H9 (cell line): ENCODE data around the gene MTHFD1L. TPM values are rescaled to one million over a fixed set of nuclear protein-coding genes. Genes with fewer than 3 reads are reported as not detected.

Experiments
- DNase-seq: peaks from one replicate; pipeline ENCODE4 v3.0.0-alpha.2; 2017
- H2AFZ ChIP-seq: one replicate; pipeline ENCODE4 v1.6.1; 2013; ENCODE audit warnings: mild to moderate bottlenecking, low read length, control low read depth, moderate library complexity
- H2AK5ac ChIP-seq: 2 replicates; pipeline ENCODE4 v1.6.1; 2013; ENCODE audit warnings: low read length, control low read depth, mixed read lengths; ENCODE audit not compliant: insufficient read length
- H2BK120ac ChIP-seq: one replicate; pipeline ENCODE4 v1.6.1; 2013; ENCODE audit warnings: low read depth, mild to moderate bottlenecking, low read length, control low read depth, inconsistent platforms; ENCODE audit not compliant: poor library complexity, severe bottlenecking
- H2BK12ac ChIP-seq: 2 replicates; pipeline ENCODE4 v1.6.1; 2013; ENCODE audit warnings: low read length, control low read depth, mixed read lengths, low read depth; ENCODE audit not compliant: insufficient read length
- H2BK15ac ChIP-seq: 2 replicates; pipeline ENCODE4 v1.6.1; 2013; ENCODE audit warnings: low read depth, low read length, control low read depth
- H2BK20ac ChIP-seq: one replicate; pipeline ENCODE4 v1.6.1; 2013; ENCODE audit warnings: low read depth, mild to moderate bottlenecking, low read length, control low read depth, inconsistent platforms; ENCODE audit not compliant: poor library complexity, severe bottlenecking
- H2BK5ac ChIP-seq: 2 replicates; pipeline ENCODE4 v1.6.1; 2013; ENCODE audit warnings: low read length, control low read depth, mixed read lengths; ENCODE audit not compliant: insufficient read length
- H3K14ac ChIP-seq: 2 replicates; pipeline ENCODE4 v1.6.1; 2013; ENCODE audit warnings: low read length, control low read depth; ENCODE audit not compliant: insufficient read depth
- H3K18ac ChIP-seq: 2 replicates; pipeline ENCODE4 v1.6.1; 2013; ENCODE audit warnings: low read depth, mild to moderate bottlenecking, mixed read lengths, low read length, control low read depth; ENCODE audit not compliant: insufficient read length
- H3K23ac ChIP-seq: 2 replicates; pipeline ENCODE4 v1.6.1; 2013; ENCODE audit warnings: low read length, control low read depth, mixed read lengths, low read depth; ENCODE audit not compliant: insufficient read length
- H3K23me2 ChIP-seq: 2 replicates; pipeline ENCODE4 v1.6.1; 2013; ENCODE audit warnings: low read depth, mild to moderate bottlenecking, mixed read lengths, low read length, control low read depth; ENCODE audit not compliant: insufficient read length, poor library complexity, severe bottlenecking
- H3K27ac ChIP-seq: 2 replicates; pipeline ENCODE4 v1.5.1; 2013; ENCODE audit warnings: low read length, control low read depth, mixed read lengths, low read depth; ENCODE audit not compliant: insufficient read length
- H3K27me3 ChIP-seq: 2 replicates; pipeline ENCODE4 v1.6.1; 2013; ENCODE audit warnings: low read length, control low read depth, inconsistent platforms; ENCODE audit not compliant: insufficient read depth
- H3K4ac ChIP-seq: 2 replicates; pipeline ENCODE4 v1.6.1; 2013; ENCODE audit warnings: low read depth, mild to moderate bottlenecking, control low read depth, inconsistent platforms, low read length, moderate library complexity
- H3K4me1 ChIP-seq: 2 replicates; pipeline ENCODE4 v1.6.1; 2013; ENCODE audit warnings: low read length, control low read depth, inconsistent platforms; ENCODE audit not compliant: insufficient read depth
- H3K4me2 ChIP-seq: 2 replicates; pipeline ENCODE4 v1.6.1; 2013; ENCODE audit warnings: low read length, control low read depth, mixed read lengths; ENCODE audit not compliant: insufficient read length, insufficient read depth
- H3K56ac ChIP-seq: 2 replicates; pipeline ENCODE4 v1.6.1; 2013; ENCODE audit warnings: low read depth, mild to moderate bottlenecking, mixed read lengths, low read length, control low read depth; ENCODE audit not compliant: insufficient read length
- H3K79me1 ChIP-seq: 2 replicates; pipeline ENCODE4 v1.6.1; 2013; ENCODE audit warnings: low read depth, mild to moderate bottlenecking, moderate library complexity, low read length, control low read depth, inconsistent platforms; ENCODE audit not compliant: insufficient read depth, poor library complexity, severe bottlenecking
- H3K79me2 ChIP-seq: 2 replicates; pipeline ENCODE4 v1.6.1; 2013; ENCODE audit warnings: low read length, control low read depth, inconsistent platforms; ENCODE audit not compliant: insufficient read depth
- H3K9ac ChIP-seq: 2 replicates; pipeline ENCODE4 v1.6.1; 2013; ENCODE audit warnings: low read length, control low read depth, mixed read lengths; ENCODE audit not compliant: insufficient read length; ENCODE audit errors: extremely low read depth
- H3K9me3 ChIP-seq: one replicate; pipeline ENCODE4 v1.6.1; 2013; ENCODE audit warnings: low read depth, low read length, inconsistent platforms; ENCODE audit not compliant: control insufficient read depth
- H3T11ph ChIP-seq: one replicate; pipeline ENCODE4 v1.6.1; 2013; ENCODE audit warnings: mild to moderate bottlenecking, low read length, control low read depth, inconsistent platforms
- H4K20me1 ChIP-seq: one replicate; pipeline ENCODE4 v1.6.1; 2013; ENCODE audit not compliant: control insufficient read depth, insufficient read length, insufficient read depth
- H4K5ac ChIP-seq: 2 replicates; pipeline ENCODE4 v1.6.1; 2013; ENCODE audit warnings: low read depth, mild to moderate bottlenecking, mixed read lengths, low read length, control low read depth; ENCODE audit not compliant: insufficient read length
- H4K8ac ChIP-seq: replicated peaks from 2 replicates; pipeline ENCODE4 v1.6.1; 2013; ENCODE audit warnings: low read length, control low read depth, mixed read lengths, low read depth; ENCODE audit not compliant: insufficient read length
- H4K91ac ChIP-seq: 2 replicates; pipeline ENCODE4 v1.6.1; 2013; ENCODE audit warnings: low read depth, mild to moderate bottlenecking, moderate library complexity, mixed read lengths, low read length, control low read depth; ENCODE audit not compliant: insufficient read length
- H3K27ac Mint-ChIP-seq, 3 experiments: 2 replicates in 2 of 3; 3 replicates in 1 of 3; pipeline ENCODE4 v1.8.0; 2020 to 2021; ENCODE audit warnings: mixed read lengths in 3 of 3, mild to moderate bottlenecking in 1 of 3, moderate library complexity in 1 of 3
- H3K27me3 Mint-ChIP-seq: 2 replicates; pipeline ENCODE4 v1.8.0; 2021; ENCODE audit warnings: low read depth, mild to moderate bottlenecking, moderate library complexity, mixed read lengths
- H3K36me3 Mint-ChIP-seq, 3 experiments: 2 replicates in 2 of 3; 3 replicates in 1 of 3; pipeline ENCODE4 v1.8.0; 2020 to 2021; ENCODE audit warnings: low read depth in 3 of 3, mixed read lengths in 3 of 3; ENCODE audit not compliant: insufficient read depth in 1 of 3
- H3K4me1 Mint-ChIP-seq, 2 experiments: 2 replicates each; pipeline ENCODE4 v1.8.0; 2020; ENCODE audit warnings: mixed read lengths in 2 of 2
- H3K4me3 Mint-ChIP-seq, 2 experiments: 2 replicates in 1 of 2; 3 replicates in 1 of 2; pipeline ENCODE4 v1.8.0; 2020 to 2021; ENCODE audit warnings: mild to moderate bottlenecking in 2 of 2, mixed read lengths in 2 of 2, moderate library complexity in 1 of 2
- H3K9me3 Mint-ChIP-seq, 2 experiments: 2 replicates in 1 of 2; 3 replicates in 1 of 2; pipeline ENCODE4 v1.8.0; 2020; ENCODE audit warnings: mild to moderate bottlenecking in 2 of 2, mixed read lengths in 2 of 2, moderate library complexity in 1 of 2
- CTCF ChIP-seq: fragments of 200-600 bp; sonication (generic); conservative IDR thresholded peaks from 3 replicates; pipeline ENCODE4 v1.8.0; 2021; ENCODE audit warnings: antibody characterized with exemption, mild to moderate bottlenecking
- WGBS: extraction: QIAGEN DNeasy Blood & Tissue Kit; methylation state at CpG from one replicate; pipeline ENCODE4 v1.1.7; 2013; ENCODE audit warnings: missing lambda C conversion rate, low lambda C conversion rate, mixed read lengths; ENCODE audit not compliant: insufficient read length; ENCODE audit errors: extremely low coverage; 5-methylcytosine and 5-hydroxymethylcytosine counted together
- total RNA-seq: library from RNA; stranded (reverse); gene quantifications from 2 replicates; pipeline ENCODE4 v1.2.1, GENCODE V29; 2021

The MTHFD1L gene
- total RNA-seq, 1 experiment from 2014 or later, result 90.2 TPM

- H3K4me1 ChIP-seq, result no peaks in the 10 kb centered on the region; the same call in 1 of the 2 replicates
- no peak overlapping the region for H3K4me2 ChIP-seq
- H3K79me1 ChIP-seq, result no peaks in the 10 kb centered on the region
- H2BK5ac ChIP-seq, result no peak overlapping the region
- H4K5ac ChIP-seq, result no peak overlapping the region
- H3K23me2 ChIP-seq, result no peaks in the 10 kb centered on the region
- H3K27me3 ChIP-seq, result no peaks in the 10 kb centered on the region
- no peak overlapping the region for H2BK120ac ChIP-seq
- no peak overlapping the region for H3K27ac ChIP-seq
- no peak overlapping the region for H4K8ac ChIP-seq
- no peak overlapping the region for H4K91ac ChIP-seq
- peaks cover 2 to 4% of the 10 kb centered on the region in 2 experiments; a peak in 4 of 5 replicates for H3K9me3 Mint-ChIP-seq
- no peak overlapping the region for H3K18ac ChIP-seq
- no peak overlapping the region for H2BK20ac ChIP-seq
- H2AFZ ChIP-seq, result no peak overlapping the region
- no peaks in the 10 kb centered on the region for H3K79me2 ChIP-seq
- H3K4me3 Mint-ChIP-seq, result no peak overlapping the region
- peaks cover 0 to 5% (median 0%) of the 10 kb centered on the region in 3 experiments; a peak in 3 of 7 replicates for H3K36me3 Mint-ChIP-seq
- H3T11ph ChIP-seq, result no peak overlapping the region
- H3K4ac ChIP-seq, result no peak overlapping the region
- no peak overlapping the region for H3K23ac ChIP-seq
- no peak overlapping the region for H2BK15ac ChIP-seq
- no peak overlapping the region for H3K56ac ChIP-seq
- H2BK12ac ChIP-seq, result no peak overlapping the region
- DNase-seq, result no peak
- no peaks in the 10 kb centered on the region; the same call in 1 of the 2 replicates for H3K27me3 Mint-ChIP-seq
- H3K4me1 Mint-ChIP-seq, result peaks cover 13 to 28% of the 10 kb centered on the region in 2 experiments
- H4K20me1 ChIP-seq, result no peaks in the 10 kb centered on the region
- no peak overlapping the region for H3K9ac ChIP-seq
- H3K14ac ChIP-seq, result no peak overlapping the region
- no peak for TF ChIP-seq CTCF
- no CpG with 5 or more reads among the region's 14 CpGs for WGBS
- H3K9me3 ChIP-seq, result no peaks in the 10 kb centered on the region
- H2AK5ac ChIP-seq, result no peak overlapping the region
- H3K27ac Mint-ChIP-seq, result no peak overlapping the region; a peak in 2 of 7 replicates
These were observed 281.8 kb downstream of the MTHFD1L start for GRCh38 chr6:151147118-151147832.
